GM12878 (cell line): Measurements from ENCODE around the gene MXI1. TPM values are rescaled to one million over a fixed set of nuclear protein-coding genes. Genes with fewer than 3 reads are reported as not detected.

ENCODE experiments used
- ATAC-seq: fragments of 200-7000 bp; cut with Tn5 transposase; 3 replicates; pipeline ENCODE4 v1.9.1; 2020; ENCODE audit warnings: mild to moderate bottlenecking, moderate library complexity
- BruUV-seq: library from RNA; stranded (reverse); fragments of 400-500 nt; replicated peaks from 2 replicates; lab custom pipeline; 2021; lab: Mats Ljungman, UMichigan
- CTCF ChIA-PET: fragments of 300-600 bp; sonication (Branson Sonifier 250); formaldehyde crosslinking; extraction: SDS; loops from one replicate; lab custom pipeline; 2021; ENCODE audit warnings: inconsistent platforms; lab: Yijun Ruan, JAX
- POLR2A ChIA-PET: fragments of 350-600 bp; formaldehyde crosslinking; extraction: SDS; loops from one replicate; lab custom pipeline; 2021; ENCODE audit warnings: inconsistent platforms; lab: Charles Lee
- RAD21 ChIA-PET: fragments of 300-600 bp; sonication (Branson Sonifier 250); formaldehyde crosslinking; loops from one replicate; lab custom pipeline; 2023; ENCODE audit warnings: antibody characterized with exemption; ENCODE audit not compliant: unreplicated experiment; lab: Charles Lee
- SMC1A ChIA-PET: fragments of 300-600 bp; sonication (Branson Sonifier 250); formaldehyde crosslinking; loops from one replicate; lab custom pipeline; 2023; ENCODE audit not compliant: unreplicated experiment, uncharacterized antibody; lab: Charles Lee
- DNase-seq: peaks from one replicate; pipeline ENCODE4 v3.0.0-alpha.2; 2011; ENCODE audit warnings: low read depth, low spot score
- FAIRE-seq: peaks from 3 replicates; lab custom pipeline; 2011; peaks lifted over from hg19 to GRCh38; lab: Jason Lieb, UNC
- H2AFZ ChIP-seq: 2 replicates; pipeline ENCODE4 v1.6.0; 2011; ENCODE audit warnings: low read depth, low read length, control low read depth; ENCODE audit not compliant: control insufficient read depth
- H3K27ac ChIP-seq: 2 replicates; pipeline ENCODE4 v1.5.1; 2011; ENCODE audit warnings: control low read depth; ENCODE audit not compliant: control insufficient read depth, insufficient read depth
- H3K27me3 ChIP-seq, 2 experiments: replicated peaks in 1 of 2; 2 replicates each; pipeline versions ENCODE4 v1.6.0 to v1.6.1; 2011; ENCODE audit warnings: low read length in 1 of 2; ENCODE audit not compliant: control insufficient read depth in 2 of 2, insufficient read depth in 2 of 2
- H3K36me3 ChIP-seq, 2 experiments: 2 replicates each; pipeline ENCODE4 v1.5.1; 2011; ENCODE audit warnings: low read length in 1 of 2; ENCODE audit not compliant: control insufficient read depth in 2 of 2, insufficient read depth in 2 of 2
- H3K4me1 ChIP-seq: 2 replicates; pipeline ENCODE4 v1.6.1; 2011; ENCODE audit warnings: mild to moderate bottlenecking, low read length, moderate library complexity, mixed read lengths; ENCODE audit not compliant: control insufficient read depth, insufficient read depth
- H3K4me2 ChIP-seq: 2 replicates; pipeline ENCODE4 v1.6.0; 2011; ENCODE audit warnings: control low read depth; ENCODE audit not compliant: control insufficient read depth, insufficient read depth
- H3K4me3 ChIP-seq: fragments of 200-600 bp; sonication (generic); 2 replicates; pipeline ENCODE4 v1.5.1; 2016
- H3K79me2 ChIP-seq: 2 replicates; pipeline ENCODE4 v1.6.0; 2011; ENCODE audit warnings: low read length; ENCODE audit not compliant: control insufficient read depth, insufficient read depth
- H3K9ac ChIP-seq: 2 replicates; pipeline ENCODE4 v1.8.0; 2011; ENCODE audit warnings: low read length, control low read depth, mixed read lengths; ENCODE audit not compliant: control insufficient read depth, insufficient read depth
- H3K9me3 ChIP-seq: replicated peaks from 3 replicates; pipeline ENCODE4 v1.5.1; 2011; ENCODE audit warnings: mild to moderate bottlenecking, low read length; ENCODE audit not compliant: control insufficient read depth, insufficient read depth
- H4K20me1 ChIP-seq: 2 replicates; pipeline ENCODE4 v1.6.0; 2011; ENCODE audit not compliant: control insufficient read depth, insufficient read depth
- CHD2 ChIP-seq: IDR thresholded peaks from 2 replicates; pipeline ENCODE4 v1.6.1; 2011; ENCODE audit warnings: low read depth, low read length, improper control_type of control experiment, borderline replicate concordance
- E4F1 ChIP-seq: fragments of 450-650 bp; IDR thresholded peaks from 2 replicates; pipeline ENCODE4 v1.6.1; 2018; ENCODE audit warnings: borderline replicate concordance, mild to moderate bottlenecking; ENCODE audit not compliant: partially characterized antibody
- IKZF2 ChIP-seq, 2 experiments: fragments of 450-650 bp; IDR thresholded peaks; 2 replicates each; pipeline ENCODE4 v1.6.1; 2017; ENCODE audit warnings: mild to moderate bottlenecking in 2 of 2, moderate library complexity in 2 of 2
- IRF5 ChIP-seq: fragments of 450-650 bp; IDR thresholded peaks from 2 replicates; pipeline ENCODE4 v1.6.1; 2017; ENCODE audit warnings: borderline replicate concordance
- PBX3 ChIP-seq: IDR thresholded peaks from 2 replicates; pipeline ENCODE4 v1.6.1; 2011; ENCODE audit warnings: mild to moderate bottlenecking, low read depth, low read length, moderate library complexity; ENCODE audit not compliant: insufficient replicate concordance
- POLR2AphosphoS2 ChIP-seq: IDR thresholded peaks from 2 replicates; pipeline ENCODE4 v1.6.1; 2011; ENCODE audit warnings: low read depth, mild to moderate bottlenecking, low read length, improper control_type of control experiment, moderate library complexity
- SIX5 ChIP-seq: IDR thresholded peaks from 2 replicates; pipeline ENCODE4 v1.6.1; 2011; ENCODE audit warnings: mild to moderate bottlenecking, low read depth, low read length, moderate library complexity; ENCODE audit not compliant: severe bottlenecking
- TBL1XR1 ChIP-seq: IDR thresholded peaks from 2 replicates; pipeline ENCODE4 v1.6.1; 2012; ENCODE audit warnings: low read depth, low read length, improper control_type of control experiment
- TCF3 ChIP-seq: IDR thresholded peaks from 2 replicates; pipeline ENCODE4 v1.6.1; 2012; ENCODE audit warnings: low read depth, mild to moderate bottlenecking, low read length, borderline replicate concordance; ENCODE audit not compliant: insufficient read depth
- ZBTB40 ChIP-seq: fragments of 450-650 bp; IDR thresholded peaks from 2 replicates; pipeline ENCODE4 v1.6.1; 2016; ENCODE audit warnings: mild to moderate bottlenecking, moderate library complexity, borderline replicate concordance
- WGBS: methylation state at CpG from one replicate; pipeline ENCODE4 v1.1.6; 2016; ENCODE audit warnings: low lambda C conversion rate; ENCODE audit not compliant: insufficient replicate concordance, insufficient coverage; ENCODE audit errors: missing lambda C conversion rate; 5-methylcytosine and 5-hydroxymethylcytosine counted together
- in situ Hi-C: fragments of 300-500 bp; cut with MboI; formaldehyde crosslinking; loops from 9 replicates; pipeline ENCODE4 v1.14.3; 2018; ENCODE audit warnings: mixed read lengths
- intact Hi-C: fragments of 100-400 bp; cut with micrococcal nuclease; formaldehyde crosslinking; loops from one replicate; pipeline ENCODE4 v1.14.2; 2022; ENCODE audit not compliant: unreplicated experiment
- polyA plus RNA-seq, 11 experiments: library from polyadenylated mRNA; depleted of rRNA in 4 of 11; unstranded in 6 of 11; stranded (reverse) in 5 of 11; fragments of >200 nt; fragmentation: Nextera tagmentation in 4 of 11; fragmentation: Illumina TruSeq in 1 of 11; extraction: Ambion mirVana in 4 of 11; extraction: Trizol in 1 of 11; gene quantifications; 1 replicate in 1 of 11; 2 replicates in 10 of 11; pipeline versions ENCODE4 v1.2.1 to v1.2.3, GENCODE V29; 2011 to 2016; ENCODE audit warnings: inconsistent platforms in 2 of 11, missing spikeins in 2 of 11, low read depth in 1 of 11
- total RNA-seq, 4 experiments: library from RNA; depleted of rRNA in 3 of 4; stranded (reverse); fragments of >200 nt in 3 of 4; fragmentation: Illumina TruSeq in 1 of 4; extraction: Trizol in 1 of 4; gene quantifications; 2 replicates each; pipeline versions ENCODE4 v1.2.1 to v1.2.3, GENCODE V29; 2013 to 2021

Gene MXI1
- total and polyA plus RNA-seq, 10 of the 15 experiments (the other 5 are each of a cell fraction or from before 2014, with no cell fraction given): 0.23 to 8.0 (median 0.41) TPM

- H3K36me3 ChIP-seq: no peaks in the 10 kb centered on the region
- H3K4me3 ChIP-seq: no peak overlapping the region
- no peaks in the 10 kb centered on the region for H3K79me2 ChIP-seq
- intact Hi-C loops: no loop called here
- in situ Hi-C loops: no loop called here
- ATAC-seq: no peak
- POLR2A ChIA-PET: no interaction called here
- H3K27me3 ChIP-seq: peaks cover 0 to 3% of the 10 kb centered on the region in 2 experiments; a peak in 1 of 4 replicates
- no peak for DNase-seq
- RAD21 ChIA-PET: no interaction called here
- no peaks in the 10 kb centered on the region for H3K9me3 ChIP-seq
- no peak for FAIRE-seq
- no peaks in the 10 kb centered on the region for H3K4me1 ChIP-seq
- no peak overlapping the region for H3K4me2 ChIP-seq
- no peak overlapping the region for H3K9ac ChIP-seq
- CTCF ChIA-PET: interaction anchor here (0.8 to 1.7 kb wide), 7 partner anchors 9 to 347 kb away, joined by 3 to 7 read pairs (median 4); no protein-coding TSS in a partner anchor
- no peaks in the 10 kb centered on the region for H4K20me1 ChIP-seq
- no peak overlapping the region for H2AFZ ChIP-seq
- 28% methylated on average over 1 of the region's 1 CpG for WGBS
- BruUV-seq: no TSS peak
- SMC1A ChIA-PET: interaction anchor here (0.9 to 2.1 kb wide), 4 partner anchors 16 to 23 kb away, joined by 3 to 6 read pairs (median 3); no protein-coding TSS in a partner anchor
- no peak overlapping the region for H3K27ac ChIP-seq
- TF ChIP-seq TCF3 (no peak), E4F1 (no peak), SIX5 (no peak), PBX3 (no peak), ZBTB40 (no peak), CHD2 (no peak), IRF5 (no peak), TBL1XR1 (no peak), IKZF2 (IDR thresholded peaks at IDR 0.05) (no peak), POLR2AphosphoS2 (no peak)
Measured at GRCh38 chr10:110263164-110263563, 55.8 kb downstream of the MXI1 start.
